Hepatocyte (in vitro differentiated cells): Measurements from ENCODE around the gene TCF4. TPM values are rescaled to one million over a fixed set of nuclear protein-coding genes. Genes with fewer than 3 reads are reported as not detected.

Experiments used
- DNase-seq: peaks from one replicate; pipeline ENCODE4 v3.0.0-alpha.2; 2016; ENCODE audit warnings: low spot score
- H2AFZ ChIP-seq: fragments of 200-600 bp; sonication (generic); 2 replicates; pipeline ENCODE4 v1.6.0; 2016; ENCODE audit warnings: antibody characterized with exemption, mild to moderate bottlenecking
- H3K27ac ChIP-seq: fragments of 200-600 bp; sonication (generic); 2 replicates; pipeline ENCODE4 v1.5.1; 2016; ENCODE audit warnings: mild to moderate bottlenecking
- H3K27me3 ChIP-seq: fragments of 200-600 bp; sonication (generic); 2 replicates; pipeline ENCODE4 v1.6.1; 2016
- H3K36me3 ChIP-seq: fragments of 200-600 bp; sonication (generic); replicated peaks from 2 replicates; pipeline ENCODE4 v1.5.1; 2016; ENCODE audit warnings: low read depth; ENCODE audit not compliant: insufficient read depth
- H3K4me1 ChIP-seq: fragments of 200-600 bp; sonication (generic); 2 replicates; pipeline ENCODE4 v1.5.1; 2016; ENCODE audit warnings: mild to moderate bottlenecking, moderate library complexity; ENCODE audit not compliant: insufficient read depth
- H3K4me2 ChIP-seq: fragments of 200-600 bp; sonication (generic); 2 replicates; pipeline ENCODE4 v1.6.0; 2016
- H3K4me3 ChIP-seq: fragments of 200-600 bp; sonication (generic); 2 replicates; pipeline ENCODE4 v1.5.1; 2016; ENCODE audit warnings: mild to moderate bottlenecking
- H3K79me2 ChIP-seq: fragments of 200-600 bp; sonication (generic); 2 replicates; pipeline ENCODE4 v1.6.0; 2017; ENCODE audit warnings: mild to moderate bottlenecking
- H3K9me2 ChIP-seq: fragments of 200-600 bp; sonication (generic); replicated peaks from 2 replicates; pipeline ENCODE4 v1.6.0; 2017; ENCODE audit warnings: mild to moderate bottlenecking; ENCODE audit not compliant: insufficient read depth
- H3K9me3 ChIP-seq: fragments of 200-600 bp; sonication (generic); 2 replicates; pipeline ENCODE4 v1.5.1; 2016; ENCODE audit warnings: low read depth, mild to moderate bottlenecking
- H4K20me1 ChIP-seq: fragments of 200-600 bp; sonication (generic); 2 replicates; pipeline ENCODE4 v1.6.0; 2016; ENCODE audit warnings: mild to moderate bottlenecking; ENCODE audit not compliant: insufficient read depth, poor library complexity, severe bottlenecking
- CTCF ChIP-seq: fragments of 200-600 bp; sonication (generic); IDR thresholded peaks from 2 replicates; pipeline ENCODE4 v1.5.1; 2016; ENCODE audit warnings: antibody characterized with exemption, mild to moderate bottlenecking; ENCODE audit not compliant: poor library complexity
- EZH2 ChIP-seq: fragments of 200-600 bp; sonication (generic); IDR thresholded peaks from 2 replicates; pipeline ENCODE4 v1.6.1; 2016; ENCODE audit warnings: antibody characterized with exemption, mild to moderate bottlenecking, borderline replicate concordance
- EZH2phosphoT487 ChIP-seq: fragments of 200-600 bp; sonication (generic); IDR thresholded peaks from one replicate; pipeline ENCODE4 v1.6.1; 2018; ENCODE audit warnings: antibody characterized with exemption, mild to moderate bottlenecking, low read depth, moderate library complexity; ENCODE audit not compliant: unreplicated experiment, severe bottlenecking
- WGBS: methylation state at CpG from one replicate; pipeline ENCODE4 v1.1.6; 2016; ENCODE audit warnings: low lambda C conversion rate; ENCODE audit errors: missing lambda C conversion rate; 5-methylcytosine and 5-hydroxymethylcytosine counted together
- polyA plus RNA-seq: library from polyadenylated mRNA; unstranded; fragments of >200 nt; fragmentation: Nextera tagmentation; extraction: Ambion mirVana; gene quantifications from 2 replicates; pipeline ENCODE4 v1.2.1, GENCODE V29; 2016
- total RNA-seq: library from RNA; depleted of rRNA; stranded (reverse); fragments of >200 nt; gene quantifications from 2 replicates; pipeline ENCODE4 v1.2.3, GENCODE V29; 2014

TCF4 gene
- total and polyA plus RNA-seq, 2 experiments from 2014 or later = 40.5 to 65.2 TPM

GRCh38 chr18:55401638-55402191 lies 186.3 kb downstream of the TCF4 start:
- WGBS = 16% methylated on average over 12 of the region's 12 CpGs
- H3K4me3 ChIP-seq = no peak overlapping the region

GRCh38 chr18:55400590-55401541 lies 187.1 kb downstream of the TCF4 start:
- DNase-seq = no peak
- peak overlapping the region; percentile 72 for H3K4me2 ChIP-seq
- 57% methylated on average over 12 of the region's 12 CpGs for WGBS
- no peak overlapping the region for H3K4me3 ChIP-seq
- H3K9me2 ChIP-seq = no peaks in the 10 kb centered on the region
- H3K9me3 ChIP-seq = no peaks in the 10 kb centered on the region
- no peaks in the 10 kb centered on the region for H3K27me3 ChIP-seq
- H4K20me1 ChIP-seq = no peaks in the 10 kb centered on the region
- peaks cover 9% of the 10 kb centered on the region for H3K4me1 ChIP-seq
- H2AFZ ChIP-seq = no peak overlapping the region
- TF ChIP-seq EZH2phosphoT487 (no peak), EZH2 (no peak), CTCF (no peak)
- H3K27ac ChIP-seq = peak overlapping the region; percentile 84
- peaks cover 39% of the 10 kb centered on the region for H3K79me2 ChIP-seq
- H3K36me3 ChIP-seq = no peaks in the 10 kb centered on the region

More at GRCh38 chr18:55401638-55402191, 186.3 kb downstream of the TCF4 start:
- Histone ChIP-seq H3K4me1 (peaks cover 16% of the 10 kb centered on the region), H3K36me3 (no peaks in the 10 kb centered on the region), H3K9me3 (no peaks in the 10 kb centered on the region), H3K4me2 (peak overlapping the region; percentile 72), H3K27me3 (no peaks in the 10 kb centered on the region), H2AFZ (no peak overlapping the region), H3K27ac (peak overlapping the region; percentile 84), H3K79me2 (peaks cover 35% of the 10 kb centered on the region), H3K9me2 (no peaks in the 10 kb centered on the region), H4K20me1 (no peaks in the 10 kb centered on the region)
- TF ChIP-seq EZH2phosphoT487 (no peak), EZH2 (no peak), CTCF (no peak)
- DNase-seq = peak; percentile 48

GRCh38 chr18:55400081-55400480 lies 187.9 kb downstream of the TCF4 start:
- no peaks in the 10 kb centered on the region for H3K9me2 ChIP-seq
- no peaks in the 10 kb centered on the region for H4K20me1 ChIP-seq
- no peaks in the 10 kb centered on the region for H3K36me3 ChIP-seq
- H3K27ac ChIP-seq = peak overlapping the region; percentile 84
- TF ChIP-seq EZH2 (no peak), EZH2phosphoT487 (no peak), CTCF (no peak)
- peaks cover 40% of the 10 kb centered on the region for H3K79me2 ChIP-seq
- H2AFZ ChIP-seq = no peak overlapping the region
- no peak for DNase-seq
- no peaks in the 10 kb centered on the region for H3K9me3 ChIP-seq
- peak overlapping the region; percentile 72 for H3K4me2 ChIP-seq
- 82% methylated on average over 2 of the region's 2 CpGs for WGBS
- peaks cover 9% of the 10 kb centered on the region for H3K4me1 ChIP-seq
- H3K4me3 ChIP-seq = no peak overlapping the region
- no peaks in the 10 kb centered on the region for H3K27me3 ChIP-seq
